Measurements from ENCODE around the gene C7orf33. TPM values are rescaled to one million over a fixed set of nuclear protein-coding genes. Genes with fewer than 3 reads are reported as not detected.
"Not testable (repeated sequence)": the region's sequence is repeated elsewhere in the genome, so short reads cannot be mapped to it uniquely, and the experiment has no call there.

Gene C7orf33
- total and polyA plus RNA-seq, 2 experiments from 2014 or later = not detected

- no peak for DNase-seq
- no peak for TF ChIP-seq EZH2 (IDR thresholded peaks at IDR 0.05; ENCODE audit: insufficient read depth, poor library complexity, severe bottlenecking)
- TF ChIP-seq EZH2phosphoT487 (IDR thresholded peaks at IDR 0.05; ENCODE audit: insufficient read depth, low read depth) = no peak
- H3K27me3 ChIP-seq (replicated peaks; ENCODE audit: insufficient read depth) = no peaks in the 10 kb centered on the region
- no peaks in the 10 kb centered on the region for H3K9me3 ChIP-seq (ENCODE audit: low read depth)
- H3K9me2 ChIP-seq (ENCODE audit: insufficient read depth) = no peaks in the 10 kb centered on the region
- in situ Hi-C loops (cut with MboI) = loop anchor here (10.0 kb wide), 1 partner anchor 388 kb away; no protein-coding TSS in a partner anchor
- H3K4me2 ChIP-seq (ENCODE audit: unreplicated experiment) = no peak overlapping the region
- H3K9ac ChIP-seq = no peak overlapping the region
- no peaks in the 10 kb centered on the region for H4K20me1 ChIP-seq (ENCODE audit: insufficient read depth)
- no peak overlapping the region for H3K4me3 ChIP-seq
- peaks cover 4% of the 10 kb centered on the region; the same call in 1 of the 2 replicates for H3K4me1 ChIP-seq (ENCODE audit: insufficient read depth)
- H2AFZ ChIP-seq = no peak overlapping the region
- H3K36me3 ChIP-seq (ENCODE audit: low read depth) = no peaks in the 10 kb centered on the region
- 54 to 57% methylated on average over 6 of the region's 6 CpGs for WGBS, 2 experiments (ENCODE audit: low coverage in 1 of 2, low lambda C conversion rate in 2 of 2, missing lambda C conversion rate in 2 of 2)
- peaks cover 7% of the 10 kb centered on the region; the same call in 1 of the 2 replicates for H3F3A ChIP-seq (ENCODE audit: insufficient read depth)
- no peaks in the 10 kb centered on the region for H3K79me2 ChIP-seq (ENCODE audit: insufficient read depth)
- H3K27ac ChIP-seq = no peak overlapping the region
Observed at GRCh38 chr7:148566736-148567135, 23.8 kb upstream of the C7orf33 start.

GRCh38 chr7:148567524-148567923 is 23.0 kb upstream of the C7orf33 start:
- Histone ChIP-seq H3K27me3 (replicated peaks; ENCODE audit: insufficient read depth) (no peaks in the 10 kb centered on the region), H3K27ac (no peak overlapping the region), H4K20me1 (ENCODE audit: insufficient read depth) (no peaks in the 10 kb centered on the region), H3K9ac (no peak overlapping the region), H3K4me2 (ENCODE audit: unreplicated experiment) (no peak overlapping the region), H3K4me1 (ENCODE audit: insufficient read depth) (peaks cover 4% of the 10 kb centered on the region; the same call in 1 of the 2 replicates), H3K9me3 (ENCODE audit: low read depth) (no peaks in the 10 kb centered on the region), H3K36me3 (ENCODE audit: low read depth) (no peaks in the 10 kb centered on the region), H3F3A (ENCODE audit: insufficient read depth) (peaks cover 7% of the 10 kb centered on the region; the same call in 1 of the 2 replicates), H3K79me2 (ENCODE audit: insufficient read depth) (no peaks in the 10 kb centered on the region), H2AFZ (no peak overlapping the region), H3K9me2 (ENCODE audit: insufficient read depth) (no peaks in the 10 kb centered on the region), H3K4me3 (no peak overlapping the region)
- WGBS, 2 experiments (ENCODE audit: low coverage in 1 of 2, low lambda C conversion rate in 2 of 2, missing lambda C conversion rate in 2 of 2) = 2 to 5% methylated on average over 5 of the region's 5 CpGs
- in situ Hi-C loops (cut with MboI) = loop anchor here (10.0 kb wide), 1 partner anchor 387 kb away; no protein-coding TSS in a partner anchor
- DNase-seq = no peak
- TF ChIP-seq EZH2 (IDR thresholded peaks at IDR 0.05; ENCODE audit: insufficient read depth, poor library complexity, severe bottlenecking) (no peak), EZH2phosphoT487 (IDR thresholded peaks at IDR 0.05; ENCODE audit: insufficient read depth, low read depth) (no peak)

- no peak for DNase-seq
- in situ Hi-C loops (cut with MboI) = no loop called here
Observed at GRCh38 chr7:148570510-148570909, 20.1 kb upstream of the C7orf33 start.

GRCh38 chr7:148570973-148571372 is 19.6 kb upstream of the C7orf33 start:
- 47 to 57% methylated on average over 3 of the region's 3 CpGs for WGBS, 2 experiments (ENCODE audit: low coverage in 1 of 2, low lambda C conversion rate in 2 of 2, missing lambda C conversion rate in 2 of 2)
- H2AFZ ChIP-seq; H3K27me3 ChIP-seq (replicated peaks; ENCODE audit: insufficient read depth); H3K79me2 ChIP-seq (ENCODE audit: insufficient read depth); H3K4me1 ChIP-seq (ENCODE audit: insufficient read depth); H3K4me2 ChIP-seq (ENCODE audit: unreplicated experiment); in situ Hi-C loops (cut with MboI); DNase-seq; H4K20me1 ChIP-seq (ENCODE audit: insufficient read depth); H3K4me3 ChIP-seq; H3F3A ChIP-seq (ENCODE audit: insufficient read depth); H3K9me2 ChIP-seq (ENCODE audit: insufficient read depth); H3K27ac ChIP-seq; H3K9me3 ChIP-seq (ENCODE audit: low read depth); H3K36me3 ChIP-seq (ENCODE audit: low read depth); H3K9ac ChIP-seq: not testable (repeated sequence)

More at GRCh38 chr7:148570510-148570909, 20.1 kb upstream of the C7orf33 start:
- H3K36me3 ChIP-seq (ENCODE audit: low read depth) = no peaks in the 10 kb centered on the region
- H3K27me3 ChIP-seq (replicated peaks; ENCODE audit: insufficient read depth) = no peaks in the 10 kb centered on the region
- 72 to 82% methylated on average over 2 of the region's 2 CpGs for WGBS, 2 experiments (ENCODE audit: low coverage in 1 of 2, low lambda C conversion rate in 2 of 2, missing lambda C conversion rate in 2 of 2)
- no peak overlapping the region for H3K4me3 ChIP-seq
- no peaks in the 10 kb centered on the region for H3K79me2 ChIP-seq (ENCODE audit: insufficient read depth)
- no peaks in the 10 kb centered on the region for H4K20me1 ChIP-seq (ENCODE audit: insufficient read depth)
- no peaks in the 10 kb centered on the region for H3F3A ChIP-seq (ENCODE audit: insufficient read depth)
- no peak overlapping the region for H3K27ac ChIP-seq
- no peaks in the 10 kb centered on the region for H3K9me2 ChIP-seq (ENCODE audit: insufficient read depth)
- no peak overlapping the region for H2AFZ ChIP-seq
- H3K4me1 ChIP-seq (ENCODE audit: insufficient read depth) = no peaks in the 10 kb centered on the region
- H3K4me2 ChIP-seq (ENCODE audit: unreplicated experiment) = no peak overlapping the region
- no peaks in the 10 kb centered on the region for H3K9me3 ChIP-seq (ENCODE audit: low read depth)
- TF ChIP-seq EZH2 (IDR thresholded peaks at IDR 0.05; ENCODE audit: insufficient read depth, poor library complexity, severe bottlenecking) (no peak), EZH2phosphoT487 (IDR thresholded peaks at IDR 0.05; ENCODE audit: insufficient read depth, low read depth) (no peak)
- no peak overlapping the region for H3K9ac ChIP-seq

- in situ Hi-C loops (cut with MboI) = no loop called here
- WGBS, 2 experiments (ENCODE audit: low coverage in 1 of 2, low lambda C conversion rate in 2 of 2, missing lambda C conversion rate in 2 of 2) = 66 to 78% methylated on average over 9 of the region's 9 CpGs
Observed at GRCh38 chr7:148571381-148571780, 19.2 kb upstream of the C7orf33 start.

More at GRCh38 chr7:148571381-148571780, 19.2 kb upstream of the C7orf33 start:
- no peaks in the 10 kb centered on the region for H3K4me1 ChIP-seq (ENCODE audit: insufficient read depth)
- no peak overlapping the region for H3K4me3 ChIP-seq
- no peaks in the 10 kb centered on the region for H4K20me1 ChIP-seq (ENCODE audit: insufficient read depth)
- no peaks in the 10 kb centered on the region for H3K79me2 ChIP-seq (ENCODE audit: insufficient read depth)
- H3K27ac ChIP-seq = no peak overlapping the region
- TF ChIP-seq EZH2 (IDR thresholded peaks at IDR 0.05; ENCODE audit: insufficient read depth, poor library complexity, severe bottlenecking) (no peak), EZH2phosphoT487 (IDR thresholded peaks at IDR 0.05; ENCODE audit: insufficient read depth, low read depth) (no peak)
- H3K4me2 ChIP-seq (ENCODE audit: unreplicated experiment) = no peak overlapping the region
- no peak for DNase-seq
- H3K27me3 ChIP-seq (replicated peaks; ENCODE audit: insufficient read depth) = no peaks in the 10 kb centered on the region
- no peaks in the 10 kb centered on the region for H3K9me3 ChIP-seq (ENCODE audit: low read depth)
- no peak overlapping the region for H3K9ac ChIP-seq
- no peaks in the 10 kb centered on the region for H3K36me3 ChIP-seq (ENCODE audit: low read depth)
- H2AFZ ChIP-seq = no peak overlapping the region
- no peaks in the 10 kb centered on the region for H3F3A ChIP-seq (ENCODE audit: insufficient read depth)
- no peaks in the 10 kb centered on the region for H3K9me2 ChIP-seq (ENCODE audit: insufficient read depth)

Measured in GM23248 (cell line).